WI38 (cell line): Measurements from ENCODE around the gene DCP1B.

Source experiments
- H3K4me3 ChIP-seq: 2 replicates; pipeline ENCODE4 v1.5.1; 2011; ENCODE audit warnings: low read depth, mild to moderate bottlenecking, control low read depth, low read length
- TF ChIP-seq, protein P1 (sequence below): IDR thresholded peaks from 2 replicates; pipeline ENCODE4 v1.5.1; 2012; ENCODE audit warnings: low read depth, mild to moderate bottlenecking, control low read depth, low read length

DCP1B gene

DNA sequence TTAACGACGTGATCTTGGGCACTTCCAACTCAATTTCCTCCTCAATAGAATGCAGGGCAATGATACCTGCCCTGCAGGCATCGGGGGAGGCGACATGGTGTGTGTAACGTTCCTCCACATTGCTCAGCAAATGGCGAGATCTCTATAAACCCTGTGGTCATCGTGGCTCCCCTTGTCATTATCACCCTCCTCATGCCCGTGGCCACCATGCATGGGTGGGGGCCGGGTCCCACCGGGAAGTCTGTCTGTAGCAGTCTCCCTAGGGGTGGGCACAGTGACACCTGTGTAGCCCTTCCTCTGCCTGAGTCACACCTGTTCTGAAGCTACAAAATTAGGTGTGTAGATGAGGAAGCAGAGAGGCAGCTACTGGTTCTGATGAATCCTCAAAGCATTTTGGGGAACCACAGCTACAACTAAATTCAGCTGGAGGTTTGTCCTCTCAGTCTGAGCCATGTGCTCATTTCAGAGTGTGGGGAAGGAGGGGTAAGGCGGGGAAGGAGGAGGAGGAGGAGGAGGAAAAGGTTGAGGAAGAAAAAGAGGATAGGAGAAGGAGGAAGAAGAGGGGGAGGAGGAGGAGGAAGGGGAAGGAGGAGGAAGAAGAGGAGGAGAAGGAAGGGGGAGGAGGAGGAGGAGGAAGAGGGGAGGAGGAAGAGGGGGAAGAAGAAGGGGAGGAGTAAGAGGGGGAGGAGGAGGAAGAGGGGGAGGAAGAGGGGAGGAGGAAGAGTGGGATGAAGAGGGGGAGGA is 74.8 kb downstream of the DCP1B start:
- no peak overlapping the region for H3K4me3 ChIP-seq
- TF ChIP-seq, protein P1, sequence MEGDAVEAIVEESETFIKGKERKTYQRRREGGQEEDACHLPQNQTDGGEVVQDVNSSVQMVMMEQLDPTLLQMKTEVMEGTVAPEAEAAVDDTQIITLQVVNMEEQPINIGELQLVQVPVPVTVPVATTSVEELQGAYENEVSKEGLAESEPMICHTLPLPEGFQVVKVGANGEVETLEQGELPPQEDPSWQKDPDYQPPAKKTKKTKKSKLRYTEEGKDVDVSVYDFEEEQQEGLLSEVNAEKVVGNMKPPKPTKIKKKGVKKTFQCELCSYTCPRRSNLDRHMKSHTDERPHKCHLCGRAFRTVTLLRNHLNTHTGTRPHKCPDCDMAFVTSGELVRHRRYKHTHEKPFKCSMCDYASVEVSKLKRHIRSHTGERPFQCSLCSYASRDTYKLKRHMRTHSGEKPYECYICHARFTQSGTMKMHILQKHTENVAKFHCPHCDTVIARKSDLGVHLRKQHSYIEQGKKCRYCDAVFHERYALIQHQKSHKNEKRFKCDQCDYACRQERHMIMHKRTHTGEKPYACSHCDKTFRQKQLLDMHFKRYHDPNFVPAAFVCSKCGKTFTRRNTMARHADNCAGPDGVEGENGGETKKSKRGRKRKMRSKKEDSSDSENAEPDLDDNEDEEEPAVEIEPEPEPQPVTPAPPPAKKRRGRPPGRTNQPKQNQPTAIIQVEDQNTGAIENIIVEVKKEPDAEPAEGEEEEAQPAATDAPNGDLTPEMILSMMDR: no peak

DNA sequence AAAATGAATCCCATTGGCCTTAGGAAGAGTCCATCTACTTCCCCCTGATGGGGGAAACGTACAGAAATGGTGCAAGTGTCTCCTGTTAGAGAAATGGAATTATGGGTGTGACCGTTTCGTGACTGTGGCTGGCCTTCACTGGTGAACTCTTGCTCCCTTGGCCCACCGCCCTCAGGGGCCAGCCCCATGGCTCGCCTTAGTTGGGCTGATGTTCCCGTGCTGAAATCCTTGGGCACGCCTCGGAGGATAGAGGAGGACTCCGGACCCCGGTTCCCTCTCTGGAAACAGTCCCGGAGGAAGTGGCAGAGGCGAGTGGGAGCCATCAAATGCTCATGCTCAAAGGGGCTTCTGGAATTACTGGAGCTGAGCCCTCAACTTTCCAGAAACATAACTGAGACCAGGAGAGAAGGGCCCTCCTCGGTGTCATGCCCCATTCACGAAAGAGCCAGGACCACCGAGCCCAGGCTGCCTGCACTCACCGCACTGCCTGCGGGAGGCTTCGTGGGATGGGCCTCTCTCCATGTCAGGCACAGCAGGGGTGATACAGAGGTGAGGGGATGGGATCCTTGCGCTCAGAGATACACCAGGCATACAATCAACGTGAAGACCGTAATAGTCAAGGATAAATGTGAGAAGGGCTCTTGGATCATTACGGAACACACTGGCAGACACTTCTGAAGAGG is 75.7 kb downstream of the DCP1B start:
- TF ChIP-seq, protein P1: no peak

DNA sequence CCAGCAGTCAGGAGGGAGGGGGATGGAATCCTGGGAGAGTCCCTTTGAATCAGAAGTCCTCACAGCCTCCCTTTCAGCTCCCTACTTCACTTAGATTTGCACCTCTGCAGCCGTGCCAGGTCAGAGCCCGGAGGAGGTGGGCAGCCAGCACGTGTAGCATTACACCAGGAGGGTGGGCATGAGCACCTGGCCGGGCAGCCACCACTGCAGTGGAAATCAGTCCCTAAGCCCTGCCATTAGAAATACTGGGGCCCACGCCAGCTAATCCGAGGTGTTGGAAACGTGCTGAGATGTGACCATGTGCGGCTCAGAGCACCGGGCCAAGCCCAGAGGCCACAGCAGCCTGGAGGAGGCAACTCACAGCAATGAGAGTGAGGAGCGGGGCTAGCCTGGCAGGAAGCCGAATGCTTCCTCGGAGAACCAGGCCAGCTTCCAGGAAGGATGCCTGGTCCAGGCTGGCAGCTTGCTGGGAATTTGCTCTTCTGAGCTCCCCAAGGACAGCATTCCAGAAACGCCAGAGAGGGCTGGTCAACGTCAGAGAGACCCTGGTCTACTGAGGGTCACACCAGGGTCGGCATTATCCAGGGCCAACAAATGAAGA is 76.4 kb downstream of the DCP1B start:
- H3K4me3 ChIP-seq: no peak overlapping the region
- TF ChIP-seq, protein P1: no peak

More for the DNA sequence above, 75.7 kb downstream of the DCP1B start:
- no peak overlapping the region for H3K4me3 ChIP-seq

DNA sequence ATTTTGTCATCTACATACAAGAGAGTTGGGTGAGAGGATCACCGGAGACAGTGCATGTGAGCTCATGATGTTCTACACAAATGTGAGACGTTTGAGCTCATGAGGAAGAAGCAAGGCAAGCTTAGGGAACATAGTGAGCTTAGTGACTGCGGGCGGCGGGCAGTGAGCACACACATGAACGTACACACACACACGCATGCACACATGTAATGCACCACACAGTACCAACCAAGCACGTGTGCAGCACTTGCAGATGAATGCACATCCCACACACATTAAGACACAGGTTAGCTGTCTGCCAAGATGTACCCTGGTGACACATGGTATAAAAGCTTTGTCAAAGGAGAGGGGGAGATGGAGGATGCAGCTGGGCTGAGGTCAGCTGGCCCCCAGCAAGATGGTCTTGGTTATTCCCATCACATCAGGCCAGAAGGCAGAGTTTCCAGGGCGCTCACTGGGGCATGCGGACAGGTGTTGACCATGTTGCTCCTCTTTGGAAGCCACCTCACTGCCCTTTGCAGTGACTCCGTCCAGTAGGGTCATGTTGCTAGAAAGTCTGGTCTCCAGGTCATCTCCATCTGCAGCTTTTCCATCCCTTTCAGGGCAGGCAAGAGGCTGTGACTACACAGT is 77.1 kb downstream of the DCP1B start:
- TF ChIP-seq, protein P1: no peak
- no peak overlapping the region for H3K4me3 ChIP-seq

DNA sequence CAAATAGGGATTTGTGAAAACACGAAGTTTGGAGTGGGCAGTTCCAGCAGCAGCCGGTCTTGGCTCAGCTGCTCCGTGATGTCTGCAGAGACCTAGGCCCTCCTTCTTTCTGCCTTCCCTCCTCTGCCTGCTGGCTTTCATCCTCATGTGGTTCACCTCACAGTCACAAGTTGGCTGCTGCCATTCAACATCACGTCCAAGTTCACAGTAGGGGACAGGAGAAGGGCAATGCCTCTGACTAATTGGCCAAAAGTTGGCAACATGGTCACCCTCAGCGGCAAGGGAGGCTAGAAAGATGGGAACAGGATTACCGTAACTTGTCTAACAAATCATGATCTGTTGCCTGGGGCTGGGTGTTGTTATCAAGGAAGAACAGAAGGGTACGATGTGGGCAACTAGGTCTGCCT is 78.0 kb downstream of the DCP1B start:
- TF ChIP-seq, protein P1: no peak
- no peak overlapping the region for H3K4me3 ChIP-seq

DNA sequence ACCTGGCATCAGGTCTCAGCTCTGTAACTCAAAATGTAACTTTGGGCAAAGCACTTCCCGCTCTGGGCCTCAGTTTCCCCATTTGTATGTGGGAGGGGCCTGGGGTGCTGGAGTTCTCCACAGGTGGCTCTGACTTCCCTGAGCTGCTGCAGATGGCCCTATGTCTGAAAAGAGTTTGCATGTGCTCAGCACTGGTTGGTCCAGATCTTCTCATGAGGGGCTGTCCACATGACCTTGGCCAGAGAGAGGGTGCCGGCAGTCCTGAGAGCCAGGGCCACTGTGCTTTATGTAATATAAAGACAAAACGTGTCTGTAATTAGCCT is 78.6 kb downstream of the DCP1B start:
- no peak overlapping the region for H3K4me3 ChIP-seq
- TF ChIP-seq, protein P1: no peak
